ENCODE data around the gene ANXA6. TPM values are rescaled to one million over a fixed set of nuclear protein-coding genes. Genes with fewer than 3 reads are reported as not detected.
A peak's percentile ranks its signal among the peaks of the same experiment; 100 is the strongest.

Gene ANXA6
- total RNA-seq, 1 experiment from 2014 or later = 95.9 TPM

GRCh38 chr5:151127926-151128325, 29.7 kb downstream of the ANXA6 start:
- no peak for TF ChIP-seq EZH2 (IDR thresholded peaks at IDR 0.05; ENCODE audit: borderline replicate concordance, low read depth, low read length, poor library complexity, severe bottlenecking)
- TF ChIP-seq CTCF (conservative IDR thresholded peaks at IDR 0.05; ENCODE audit: low read depth, low read length) = no peak
- peaks cover 13% of the 10 kb centered on the region for H3K4me1 ChIP-seq (ENCODE audit: insufficient read depth, low read length, poor library complexity, severe bottlenecking)
- no peak overlapping the region for H3K27ac ChIP-seq (ENCODE audit: low read depth, low read length, poor library complexity, severe bottlenecking)
- H3K27me3 ChIP-seq (replicated peaks; ENCODE audit: insufficient read depth, low read depth, low read length, poor library complexity) = no peaks in the 10 kb centered on the region
- ChIA-PET POLR2A (ENCODE audit: low non-redundant PET) (no interaction called here), CTCF (no interaction called here)
- DNase-seq (ENCODE audit: low spot score) = no peak
- H3K36me3 ChIP-seq (ENCODE audit: insufficient read depth, low read length, poor library complexity, severe bottlenecking) = peaks cover 66% of the 10 kb centered on the region
- H3K4me3 ChIP-seq (ENCODE audit: low read depth, low read length, poor library complexity, severe bottlenecking) = no peak overlapping the region
- H3K9me3 ChIP-seq (ENCODE audit: low read depth, low read length, poor library complexity, severe bottlenecking) = no peaks in the 10 kb centered on the region
- no TSS peak for BruUV-seq (replicated peaks)
- intact Hi-C loops (cut with micrococcal nuclease; ENCODE audit: unreplicated experiment) = no loop called here

- TF ChIP-seq EZH2 (IDR thresholded peaks at IDR 0.05; ENCODE audit: borderline replicate concordance, low read depth, low read length, poor library complexity, severe bottlenecking) = no peak
- TF ChIP-seq CTCF (conservative IDR thresholded peaks at IDR 0.05; ENCODE audit: low read depth, low read length) = peak; percentile 88
- intact Hi-C loops (cut with micrococcal nuclease; ENCODE audit: unreplicated experiment) = loop anchor here (1.0 kb wide), 1 partner anchor 38 kb away; no protein-coding TSS in a partner anchor
- Histone ChIP-seq H3K27me3 (replicated peaks; ENCODE audit: insufficient read depth, low read depth, low read length, poor library complexity) (no peaks in the 10 kb centered on the region), H3K4me1 (ENCODE audit: insufficient read depth, low read length, poor library complexity, severe bottlenecking) (peaks cover 13% of the 10 kb centered on the region), H3K9me3 (ENCODE audit: low read depth, low read length, poor library complexity, severe bottlenecking) (no peaks in the 10 kb centered on the region), H3K27ac (ENCODE audit: low read depth, low read length, poor library complexity, severe bottlenecking) (no peak overlapping the region), H3K4me3 (ENCODE audit: low read depth, low read length, poor library complexity, severe bottlenecking) (no peak overlapping the region), H3K36me3 (ENCODE audit: insufficient read depth, low read length, poor library complexity, severe bottlenecking) (peaks cover 69% of the 10 kb centered on the region)
- POLR2A ChIA-PET (ENCODE audit: low non-redundant PET) = no interaction called here
- no TSS peak for BruUV-seq (replicated peaks)
- DNase-seq (ENCODE audit: low spot score) = peak; percentile 28
- CTCF ChIA-PET = interaction anchor here (0.6 to 1.8 kb wide), 7 partner anchors 25 to 190 kb away, joined by 3 to 20 read pairs (median 4); partner anchors contain the start of gene ANXA6
Measured at GRCh38 chr5:151126199-151126645, 31.4 kb downstream of the ANXA6 start.

GRCh38 chr5:151125421-151125820, 32.2 kb downstream of the ANXA6 start:
- Histone ChIP-seq H3K4me3 (ENCODE audit: low read depth, low read length, poor library complexity, severe bottlenecking) (no peak overlapping the region), H3K9me3 (ENCODE audit: low read depth, low read length, poor library complexity, severe bottlenecking) (no peaks in the 10 kb centered on the region), H3K27ac (ENCODE audit: low read depth, low read length, poor library complexity, severe bottlenecking) (no peak overlapping the region), H3K36me3 (ENCODE audit: insufficient read depth, low read length, poor library complexity, severe bottlenecking) (peaks cover 75% of the 10 kb centered on the region), H3K4me1 (ENCODE audit: insufficient read depth, low read length, poor library complexity, severe bottlenecking) (peaks cover 13% of the 10 kb centered on the region), H3K27me3 (replicated peaks; ENCODE audit: insufficient read depth, low read depth, low read length, poor library complexity) (no peaks in the 10 kb centered on the region)
- ChIA-PET CTCF (interaction anchor here (1.0 to 1.8 kb wide), 5 partner anchors 32 to 191 kb away, joined by 3 to 20 read pairs (median 4); partner anchors contain the start of gene ANXA6), POLR2A (ENCODE audit: low non-redundant PET) (no interaction called here)
- no peak for DNase-seq (ENCODE audit: low spot score)
- TF ChIP-seq EZH2 (IDR thresholded peaks at IDR 0.05; ENCODE audit: borderline replicate concordance, low read depth, low read length, poor library complexity, severe bottlenecking) (no peak), CTCF (conservative IDR thresholded peaks at IDR 0.05; ENCODE audit: low read depth, low read length) (no peak)
- intact Hi-C loops (cut with micrococcal nuclease; ENCODE audit: unreplicated experiment) = loop anchor here (2.0 kb wide), 1 partner anchor 113 kb away; no protein-coding TSS in a partner anchor
- BruUV-seq (replicated peaks) = no TSS peak

Data from A673 (cell line).